Loucy (cell line): ENCODE data around the gene AIG1.

ENCODE experiments used
- H2AFZ ChIP-seq: fragments of 200-600 bp; sonication (generic); 2 replicates; pipeline ENCODE4 v1.6.0; 2016; ENCODE audit warnings: antibody characterized with exemption, mild to moderate bottlenecking, low read length, moderate library complexity
- H3F3A ChIP-seq: fragments of 200-600 bp; 2 replicates; pipeline ENCODE4 v1.6.0; 2016; ENCODE audit warnings: antibody characterized with exemption, low read depth, mild to moderate bottlenecking
- H3K27me3 ChIP-seq: fragments of 200-600 bp; sonication (generic); 2 replicates; pipeline ENCODE4 v1.6.1; 2014; ENCODE audit warnings: low read length, mild to moderate bottlenecking; ENCODE audit not compliant: insufficient read depth, poor library complexity, severe bottlenecking
- H3K36me3 ChIP-seq: fragments of 200-600 bp; sonication (generic); 2 replicates; pipeline ENCODE4 v1.6.1; 2016; ENCODE audit warnings: low read length; ENCODE audit not compliant: insufficient read depth
- H3K4me1 ChIP-seq: fragments of 200-600 bp; sonication (generic); 2 replicates; pipeline ENCODE4 v1.5.1; 2014; ENCODE audit warnings: low read length, mild to moderate bottlenecking; ENCODE audit not compliant: insufficient read depth, poor library complexity, severe bottlenecking
- H3K4me2 ChIP-seq: fragments of 200-600 bp; sonication (generic); 2 replicates; pipeline ENCODE4 v1.6.0; 2014; ENCODE audit warnings: antibody characterized with exemption, low read length, low read depth, mild to moderate bottlenecking; ENCODE audit not compliant: poor library complexity, severe bottlenecking
- H3K4me3 ChIP-seq: fragments of 200-600 bp; sonication (generic); 2 replicates; pipeline ENCODE4 v1.5.1; 2014; ENCODE audit warnings: low read length, mild to moderate bottlenecking, mixed read lengths; ENCODE audit not compliant: poor library complexity, severe bottlenecking
- H3K79me2 ChIP-seq: fragments of 200-600 bp; sonication (generic); 2 replicates; pipeline ENCODE4 v1.6.1; 2014; ENCODE audit warnings: low read length; ENCODE audit not compliant: insufficient read depth
- H3K9ac ChIP-seq: fragments of 200-600 bp; sonication (generic); 2 replicates; pipeline ENCODE4 v1.6.0; 2014; ENCODE audit warnings: mild to moderate bottlenecking, low read depth, low read length, moderate library complexity; ENCODE audit not compliant: poor library complexity, severe bottlenecking
- H3K9me2 ChIP-seq: fragments of 200-600 bp; sonication (generic); replicated peaks from 2 replicates; pipeline ENCODE4 v1.6.1; 2016; ENCODE audit warnings: low read depth, low read length, mixed read lengths
- H3K9me3 ChIP-seq: fragments of 200-600 bp; sonication (generic); 2 replicates; pipeline ENCODE4 v1.6.1; 2014; ENCODE audit warnings: mild to moderate bottlenecking, antibody characterized with exemption, low read length, low read depth; ENCODE audit not compliant: insufficient read depth
- H4K20me1 ChIP-seq: fragments of 200-600 bp; sonication (generic); 2 replicates; pipeline ENCODE4 v1.6.0; 2014; ENCODE audit warnings: antibody characterized with exemption, low read length, mild to moderate bottlenecking; ENCODE audit not compliant: insufficient read depth, poor library complexity, severe bottlenecking
- EZH2phosphoT487 ChIP-seq: fragments of 200-600 bp; IDR thresholded peaks from 2 replicates; pipeline ENCODE4 v1.6.1; 2018; ENCODE audit warnings: antibody characterized with exemption, mild to moderate bottlenecking, moderate library complexity, borderline replicate concordance
- TF ChIP-seq, protein P1 (sequence below): fragments of 200-600 bp; sonication (generic); conservative IDR thresholded peaks from 2 replicates; pipeline ENCODE4 v1.5.1; 2014; ENCODE audit warnings: mild to moderate bottlenecking, antibody characterized with exemption, low read length

Gene AIG1

DNA sequence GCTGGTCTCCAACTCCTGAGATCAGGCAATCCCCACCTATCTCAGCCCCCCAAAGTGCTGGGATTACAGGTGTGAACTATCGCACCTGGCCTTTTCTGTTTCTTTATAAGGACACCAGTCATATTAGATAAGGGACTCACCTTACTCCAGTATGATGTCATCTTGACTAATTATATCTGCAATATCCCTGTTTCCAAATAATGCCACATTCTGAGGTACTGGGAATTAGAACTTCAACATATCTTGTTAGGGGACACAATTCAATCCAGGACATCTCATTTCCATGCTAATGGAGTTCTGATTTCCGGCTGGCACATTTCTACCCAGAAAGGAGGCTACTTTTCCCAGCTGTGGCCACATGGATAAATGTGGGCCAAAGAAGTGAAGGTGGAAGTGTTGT is 6.4 kb upstream of the AIG1 start:
- H2AFZ ChIP-seq, result no peak overlapping the region
- H3K27me3 ChIP-seq, result no peaks in the 10 kb centered on the region
- H3K9me2 ChIP-seq, result no peaks in the 10 kb centered on the region
- TF ChIP-seq, protein P1, sequence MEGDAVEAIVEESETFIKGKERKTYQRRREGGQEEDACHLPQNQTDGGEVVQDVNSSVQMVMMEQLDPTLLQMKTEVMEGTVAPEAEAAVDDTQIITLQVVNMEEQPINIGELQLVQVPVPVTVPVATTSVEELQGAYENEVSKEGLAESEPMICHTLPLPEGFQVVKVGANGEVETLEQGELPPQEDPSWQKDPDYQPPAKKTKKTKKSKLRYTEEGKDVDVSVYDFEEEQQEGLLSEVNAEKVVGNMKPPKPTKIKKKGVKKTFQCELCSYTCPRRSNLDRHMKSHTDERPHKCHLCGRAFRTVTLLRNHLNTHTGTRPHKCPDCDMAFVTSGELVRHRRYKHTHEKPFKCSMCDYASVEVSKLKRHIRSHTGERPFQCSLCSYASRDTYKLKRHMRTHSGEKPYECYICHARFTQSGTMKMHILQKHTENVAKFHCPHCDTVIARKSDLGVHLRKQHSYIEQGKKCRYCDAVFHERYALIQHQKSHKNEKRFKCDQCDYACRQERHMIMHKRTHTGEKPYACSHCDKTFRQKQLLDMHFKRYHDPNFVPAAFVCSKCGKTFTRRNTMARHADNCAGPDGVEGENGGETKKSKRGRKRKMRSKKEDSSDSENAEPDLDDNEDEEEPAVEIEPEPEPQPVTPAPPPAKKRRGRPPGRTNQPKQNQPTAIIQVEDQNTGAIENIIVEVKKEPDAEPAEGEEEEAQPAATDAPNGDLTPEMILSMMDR, result no peak
- no peak for TF ChIP-seq EZH2phosphoT487
- H3K4me1 ChIP-seq, result peaks cover 4% of the 10 kb centered on the region
- no peaks in the 10 kb centered on the region for H3F3A ChIP-seq
- H3K9ac ChIP-seq, result no peak overlapping the region
- H4K20me1 ChIP-seq, result no peaks in the 10 kb centered on the region
- H3K4me3 ChIP-seq, result no peak overlapping the region
- no peak overlapping the region for H3K4me2 ChIP-seq
- H3K9me3 ChIP-seq, result no peaks in the 10 kb centered on the region
- no peaks in the 10 kb centered on the region for H3K36me3 ChIP-seq
- no peaks in the 10 kb centered on the region for H3K79me2 ChIP-seq

- no peaks in the 10 kb centered on the region for H3K9me2 ChIP-seq
- no peaks in the 10 kb centered on the region for H3K36me3 ChIP-seq
- no peak overlapping the region for H3K9ac ChIP-seq
- no peaks in the 10 kb centered on the region for H3K9me3 ChIP-seq
- H2AFZ ChIP-seq, result no peak overlapping the region
- TF ChIP-seq EZH2phosphoT487, result no peak
- TF ChIP-seq, protein P1, result no peak
- no peak overlapping the region for H3K4me3 ChIP-seq
- no peaks in the 10 kb centered on the region for H3K79me2 ChIP-seq
- no peaks in the 10 kb centered on the region for H3F3A ChIP-seq
- no peaks in the 10 kb centered on the region for H4K20me1 ChIP-seq
- H3K27me3 ChIP-seq, result no peaks in the 10 kb centered on the region
- H3K4me2 ChIP-seq, result no peak overlapping the region
- peaks cover 11% of the 10 kb centered on the region for H3K4me1 ChIP-seq
These were observed 5.5 kb upstream of the AIG1 start for GRCh38 chr6:143055213-143055612.

GRCh38 chr6:143055891-143056290 is 4.8 kb upstream of the AIG1 start:
- no peaks in the 10 kb centered on the region for H3K27me3 ChIP-seq
- no peaks in the 10 kb centered on the region for H4K20me1 ChIP-seq
- no peaks in the 10 kb centered on the region for H3F3A ChIP-seq
- H3K36me3 ChIP-seq, result no peaks in the 10 kb centered on the region
- no peak overlapping the region for H3K4me3 ChIP-seq
- H2AFZ ChIP-seq, result no peak overlapping the region
- peaks cover 11% of the 10 kb centered on the region for H3K4me1 ChIP-seq
- H3K9me3 ChIP-seq, result no peaks in the 10 kb centered on the region
- TF ChIP-seq, protein P1, result no peak
- TF ChIP-seq EZH2phosphoT487, result no peak
- H3K9ac ChIP-seq, result no peak overlapping the region
- no peaks in the 10 kb centered on the region for H3K9me2 ChIP-seq
- H3K79me2 ChIP-seq, result peaks cover 2% of the 10 kb centered on the region
- H3K4me2 ChIP-seq, result no peak overlapping the region
